ENCODE measurements around the gene PLXNA4.

PLXNA4 gene

GRCh38 chr7:132080967-132081668 is 495.2 kb downstream of the PLXNA4 start:
- TF ChIP-seq, protein P1, sequence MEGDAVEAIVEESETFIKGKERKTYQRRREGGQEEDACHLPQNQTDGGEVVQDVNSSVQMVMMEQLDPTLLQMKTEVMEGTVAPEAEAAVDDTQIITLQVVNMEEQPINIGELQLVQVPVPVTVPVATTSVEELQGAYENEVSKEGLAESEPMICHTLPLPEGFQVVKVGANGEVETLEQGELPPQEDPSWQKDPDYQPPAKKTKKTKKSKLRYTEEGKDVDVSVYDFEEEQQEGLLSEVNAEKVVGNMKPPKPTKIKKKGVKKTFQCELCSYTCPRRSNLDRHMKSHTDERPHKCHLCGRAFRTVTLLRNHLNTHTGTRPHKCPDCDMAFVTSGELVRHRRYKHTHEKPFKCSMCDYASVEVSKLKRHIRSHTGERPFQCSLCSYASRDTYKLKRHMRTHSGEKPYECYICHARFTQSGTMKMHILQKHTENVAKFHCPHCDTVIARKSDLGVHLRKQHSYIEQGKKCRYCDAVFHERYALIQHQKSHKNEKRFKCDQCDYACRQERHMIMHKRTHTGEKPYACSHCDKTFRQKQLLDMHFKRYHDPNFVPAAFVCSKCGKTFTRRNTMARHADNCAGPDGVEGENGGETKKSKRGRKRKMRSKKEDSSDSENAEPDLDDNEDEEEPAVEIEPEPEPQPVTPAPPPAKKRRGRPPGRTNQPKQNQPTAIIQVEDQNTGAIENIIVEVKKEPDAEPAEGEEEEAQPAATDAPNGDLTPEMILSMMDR (IDR thresholded peaks at IDR 0.05; ENCODE audit: extremely low read depth, missing control alignments) = no peak
- no peak for DNase-seq (ENCODE audit: low spot score)

DNA sequence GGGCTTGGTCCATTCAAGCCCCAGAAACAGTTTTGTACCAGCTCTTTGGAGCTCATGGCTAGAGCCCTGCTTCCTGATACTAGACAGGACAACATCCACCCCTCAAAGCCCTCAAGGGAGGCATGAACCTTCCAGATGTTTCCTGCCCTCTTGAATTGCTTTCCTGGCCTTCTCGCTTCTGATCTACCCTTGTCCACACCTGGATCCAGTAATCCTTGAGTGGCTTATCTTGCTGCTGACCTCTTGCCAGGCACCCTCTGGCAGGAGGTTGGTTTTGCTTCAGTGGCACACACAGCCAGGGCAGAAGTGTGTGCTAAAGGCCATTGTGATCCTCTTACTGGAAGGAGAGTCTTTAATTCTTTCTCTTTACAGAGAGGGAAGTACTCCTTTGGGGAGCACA is 495.8 kb downstream of the PLXNA4 start:
- TF ChIP-seq, protein P1 (IDR thresholded peaks at IDR 0.05; ENCODE audit: extremely low read depth, missing control alignments) = no peak
- no peak for DNase-seq (ENCODE audit: low spot score)

GRCh38 chr7:132078891-132079735 is 497.2 kb downstream of the PLXNA4 start:
- TF ChIP-seq, protein P1 (IDR thresholded peaks at IDR 0.05; ENCODE audit: extremely low read depth, missing control alignments) = no peak
- no peak for DNase-seq (ENCODE audit: low spot score)

DNA sequence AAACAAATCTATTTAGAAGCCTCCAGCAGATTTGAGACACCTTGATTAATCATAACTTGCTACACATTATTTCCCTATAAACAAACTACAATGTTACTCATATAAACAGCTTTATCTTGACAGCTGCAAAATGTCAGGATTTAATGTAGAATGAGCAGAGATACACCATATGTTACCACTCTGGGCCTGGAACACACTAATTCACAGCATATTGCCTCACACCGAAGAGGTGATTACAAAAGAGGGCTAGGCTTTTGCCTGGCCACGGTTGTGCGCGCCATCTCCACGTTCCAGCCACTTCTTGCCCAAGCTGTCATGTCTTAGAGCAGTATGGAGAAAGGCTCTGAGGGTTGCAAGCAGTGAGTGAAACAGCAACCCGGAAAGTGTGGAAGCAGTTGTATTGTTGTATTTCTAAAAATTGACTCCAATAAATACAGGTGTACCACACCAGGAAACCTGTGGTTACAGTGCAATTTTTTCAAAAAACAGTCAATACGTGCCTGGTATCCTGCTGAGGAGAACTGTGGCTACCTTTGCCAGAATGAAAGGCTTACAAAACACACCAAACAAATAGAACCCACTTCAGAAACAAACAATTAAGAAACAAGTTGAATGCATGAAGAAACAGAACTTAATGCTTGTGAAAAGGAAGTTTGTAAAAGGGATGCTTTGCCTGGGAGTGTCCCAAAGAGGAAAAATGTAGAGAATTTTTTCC is 498.1 kb downstream of the PLXNA4 start:
- TF ChIP-seq, protein P1 (IDR thresholded peaks at IDR 0.05; ENCODE audit: extremely low read depth, missing control alignments) = no peak

DNA sequence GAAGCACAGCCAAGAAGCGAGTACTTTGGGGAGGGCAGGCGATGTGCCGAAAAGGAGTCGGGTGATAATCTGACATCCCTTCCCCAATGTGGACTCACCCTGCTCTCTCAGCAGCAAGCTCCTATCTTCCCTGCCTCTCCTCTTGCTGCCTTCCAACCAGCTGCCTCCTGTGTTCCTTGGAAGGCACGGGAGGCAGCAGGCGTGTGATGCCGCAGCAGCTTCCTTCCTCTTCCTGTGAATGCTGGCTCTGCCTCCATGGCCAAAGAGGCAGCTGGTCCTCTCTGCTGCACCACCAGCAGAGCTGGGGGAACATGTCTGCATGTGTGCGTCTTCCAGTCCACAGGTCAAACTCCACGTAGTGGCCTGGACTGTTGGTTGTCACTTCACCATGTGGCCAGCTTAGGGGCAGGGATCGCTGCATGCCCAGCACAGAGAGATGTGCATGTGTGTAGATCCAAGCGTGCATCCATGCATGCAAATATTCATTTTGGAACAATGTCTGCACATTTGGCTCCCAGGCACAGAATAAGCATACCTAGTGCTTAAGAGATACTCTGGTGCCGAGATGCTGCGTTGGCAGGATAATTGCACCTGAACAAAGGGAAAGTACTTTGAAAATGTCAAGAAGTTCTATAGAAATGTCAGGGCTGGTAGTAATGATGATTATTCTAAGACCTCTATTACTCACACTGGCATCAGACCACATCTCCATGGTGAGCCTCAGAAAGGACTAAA is 499.8 kb downstream of the PLXNA4 start:
- DNase-seq (ENCODE audit: low spot score) = no peak
- TF ChIP-seq, protein P1 (IDR thresholded peaks at IDR 0.05; ENCODE audit: extremely low read depth, missing control alignments) = no peak

More for the DNA sequence above, 498.1 kb downstream of the PLXNA4 start:
- no peak for DNase-seq (ENCODE audit: low spot score)

- TF ChIP-seq, protein P1 (IDR thresholded peaks at IDR 0.05; ENCODE audit: extremely low read depth, missing control alignments) = no peak
Observed at GRCh38 chr7:132075515-132075914, 500.8 kb downstream of the PLXNA4 start.

More at GRCh38 chr7:132075515-132075914, 500.8 kb downstream of the PLXNA4 start:
- no peak for DNase-seq (ENCODE audit: low spot score)

Measured in GM20000 (cell line).